Smooth muscle cell (in vitro differentiated cells): ENCODE data around the gene LINS1. TPM values are rescaled to one million over a fixed set of nuclear protein-coding genes. Genes with fewer than 3 reads are reported as not detected.
A peak's percentile ranks its signal among the peaks of the same experiment; 100 is the strongest.

Experiments
- DNase-seq: peaks from one replicate; lab custom pipeline; 2025; ENCODE audit not compliant: unreplicated experiment; lab: John Stamatoyannopoulos, UW
- H2AFZ ChIP-seq: fragments of 200-600 bp; sonication (generic); 2 replicates; pipeline ENCODE4 v1.6.0; 2016; ENCODE audit warnings: antibody characterized with exemption, low read depth, mild to moderate bottlenecking
- H3F3A ChIP-seq: fragments of 200-600 bp; sonication (generic); 2 replicates; pipeline ENCODE4 v1.6.0; 2017; ENCODE audit warnings: antibody characterized with exemption, low read depth
- H3K27ac ChIP-seq: fragments of 200-600 bp; sonication (generic); 2 replicates; pipeline ENCODE4 v1.5.1; 2016; ENCODE audit warnings: low read depth, mild to moderate bottlenecking
- H3K27me3 ChIP-seq: fragments of 200-600 bp; sonication (generic); 2 replicates; pipeline ENCODE4 v1.6.1; 2016; ENCODE audit warnings: low read depth, mild to moderate bottlenecking
- H3K36me3 ChIP-seq: fragments of 200-600 bp; sonication (generic); 2 replicates; pipeline ENCODE4 v1.5.1; 2016; ENCODE audit warnings: low read depth
- H3K4me1 ChIP-seq: fragments of 200-600 bp; sonication (generic); 2 replicates; pipeline ENCODE4 v1.5.1; 2016; ENCODE audit warnings: low read depth
- H3K4me2 ChIP-seq: fragments of 200-600 bp; sonication (generic); 2 replicates; pipeline ENCODE4 v1.6.0; 2016; ENCODE audit warnings: mild to moderate bottlenecking
- H3K4me3 ChIP-seq: fragments of 200-600 bp; sonication (generic); 2 replicates; pipeline ENCODE4 v1.5.1; 2016; ENCODE audit warnings: mild to moderate bottlenecking
- H3K79me2 ChIP-seq: fragments of 200-600 bp; sonication (generic); 2 replicates; pipeline ENCODE4 v1.6.0; 2016; ENCODE audit warnings: low read depth, mild to moderate bottlenecking
- H3K9ac ChIP-seq: fragments of 200-600 bp; sonication (generic); 2 replicates; pipeline ENCODE4 v1.6.0; 2016; ENCODE audit warnings: low read depth
- H3K9me3 ChIP-seq: fragments of 200-600 bp; sonication (generic); replicated peaks from 2 replicates; pipeline ENCODE4 v1.5.1; 2016; ENCODE audit warnings: low read depth
- H4K20me1 ChIP-seq: fragments of 200-600 bp; sonication (generic); 2 replicates; pipeline ENCODE4 v1.6.0; 2016; ENCODE audit warnings: low read depth
- CTCF ChIP-seq: fragments of 200-600 bp; sonication (generic); IDR thresholded peaks from 2 replicates; pipeline ENCODE4 v1.5.1; 2017; ENCODE audit warnings: borderline replicate concordance, mild to moderate bottlenecking, antibody characterized with exemption; ENCODE audit not compliant: insufficient read depth, poor library complexity, severe bottlenecking
- WGBS: methylation state at CpG from one replicate; pipeline ENCODE4 v1.1.7; 2016; ENCODE audit warnings: low lambda C conversion rate; 5-methylcytosine and 5-hydroxymethylcytosine counted together
- polyA plus RNA-seq: library from polyadenylated mRNA; unstranded; fragments of >200 nt; fragmentation: Nextera tagmentation; extraction: Ambion mirVana; gene quantifications from 2 replicates; pipeline ENCODE4 v1.2.1, GENCODE V29; 2016
- total RNA-seq: library from RNA; depleted of rRNA; stranded (reverse); fragments of >200 nt; gene quantifications from 2 replicates; pipeline ENCODE4 v1.2.3, GENCODE V29; 2014

The LINS1 gene
- total and polyA plus RNA-seq, 2 experiments from 2014 or later: 6.0 to 9.2 TPM

GRCh38 chr15:100528833-100529428 is 73.1 kb downstream of the LINS1 start, which contains the start of gene CERS3:
TSS of gene CERS3 (minus strand) at chr15:100528950. CDS start at chr15:100501849, 27,101 bp downstream.
- H3F3A ChIP-seq: no peaks in the 10 kb centered on the region
- no peak within 1 kb of the TSS for H3K4me2 ChIP-seq
- WGBS: 85% methylated on average over 10 of the region's 10 CpGs
- no peak within 1 kb of the TSS for H2AFZ ChIP-seq
- H3K4me1 ChIP-seq: no peaks in the 10 kb centered on the region
- no peak for TF ChIP-seq CTCF
- DNase-seq: no peak
- no peaks in the 10 kb centered on the region for H3K9me3 ChIP-seq
- H3K79me2 ChIP-seq: no peaks in the 10 kb centered on the region
- H4K20me1 ChIP-seq: no peaks in the 10 kb centered on the region
- H3K4me3 ChIP-seq: no peak within 1 kb of the TSS
- H3K27ac ChIP-seq: peak within 1 kb of the TSS; percentile 21
- H3K27me3 ChIP-seq: no peaks in the 10 kb centered on the region
- H3K9ac ChIP-seq: no peak within 1 kb of the TSS
- H3K36me3 ChIP-seq: no peaks in the 10 kb centered on the region

DNA sequence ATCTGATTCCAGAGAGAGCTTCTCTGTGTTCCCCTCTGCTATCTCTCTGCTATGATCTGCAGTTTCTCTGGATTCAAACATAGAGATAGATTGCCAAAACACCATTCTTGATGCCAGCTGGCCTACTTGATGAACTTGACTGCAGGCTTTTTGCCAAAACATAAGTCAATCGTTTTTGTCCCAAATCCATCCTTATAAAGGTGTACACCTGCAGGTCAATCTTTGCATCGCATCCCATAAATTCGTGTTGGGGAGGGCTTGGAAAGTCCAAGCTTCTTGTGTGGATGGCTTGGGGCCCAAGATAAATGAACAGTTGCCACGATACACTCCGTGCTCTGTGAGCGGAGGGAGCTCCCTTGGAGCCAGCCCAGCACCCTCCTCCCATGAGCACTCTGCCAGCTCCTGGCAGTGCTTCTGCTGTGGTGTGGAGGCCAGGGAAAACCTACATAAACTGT is 75.9 kb downstream of the LINS1 start:
- Histone ChIP-seq H4K20me1 (no peaks in the 10 kb centered on the region), H3K79me2 (no peaks in the 10 kb centered on the region), H3K4me1 (no peaks in the 10 kb centered on the region), H3K27ac (no peak overlapping the region), H3F3A (no peaks in the 10 kb centered on the region), H3K9me3 (no peaks in the 10 kb centered on the region), H3K9ac (no peak overlapping the region), H3K4me2 (no peak overlapping the region), H3K36me3 (no peaks in the 10 kb centered on the region), H3K27me3 (no peaks in the 10 kb centered on the region), H3K4me3 (no peak overlapping the region), H2AFZ (no peak overlapping the region)
- no peak for TF ChIP-seq CTCF
- DNase-seq: no peak
- WGBS: 68% methylated on average over 6 of the region's 6 CpGs

DNA sequence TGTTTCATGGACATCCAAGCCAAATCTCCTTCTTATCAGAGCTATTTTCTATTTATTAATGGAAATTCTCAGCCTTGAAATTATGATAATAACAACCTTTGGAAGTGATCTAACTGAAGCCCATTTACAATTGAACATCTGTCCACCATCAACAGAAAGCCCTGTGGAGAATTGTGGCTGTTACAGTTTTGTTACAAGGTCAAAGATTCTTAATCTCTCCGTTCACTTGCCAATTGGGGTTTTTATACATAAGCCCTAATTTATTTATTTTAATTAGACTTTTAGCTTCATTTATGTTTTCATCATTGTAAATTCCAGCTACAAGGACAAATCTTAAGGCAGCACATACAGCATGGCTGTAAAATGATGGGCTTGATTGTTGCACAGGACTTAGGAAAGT is 76.5 kb downstream of the LINS1 start:
- H3K79me2 ChIP-seq: no peaks in the 10 kb centered on the region
- no peaks in the 10 kb centered on the region for H3K36me3 ChIP-seq
- no peak overlapping the region for H2AFZ ChIP-seq
- no peak overlapping the region for H3K4me3 ChIP-seq
- H3K4me2 ChIP-seq: no peak overlapping the region
- no peaks in the 10 kb centered on the region for H3K9me3 ChIP-seq
- H3K9ac ChIP-seq: no peak overlapping the region
- H3K27ac ChIP-seq: no peak overlapping the region
- no peaks in the 10 kb centered on the region for H3F3A ChIP-seq
- H3K4me1 ChIP-seq: no peaks in the 10 kb centered on the region
- no peaks in the 10 kb centered on the region for H3K27me3 ChIP-seq
- WGBS: 98% methylated on average over 1 of the region's 1 CpG
- no peak for TF ChIP-seq CTCF
- no peaks in the 10 kb centered on the region for H4K20me1 ChIP-seq
- no peak for DNase-seq

DNA sequence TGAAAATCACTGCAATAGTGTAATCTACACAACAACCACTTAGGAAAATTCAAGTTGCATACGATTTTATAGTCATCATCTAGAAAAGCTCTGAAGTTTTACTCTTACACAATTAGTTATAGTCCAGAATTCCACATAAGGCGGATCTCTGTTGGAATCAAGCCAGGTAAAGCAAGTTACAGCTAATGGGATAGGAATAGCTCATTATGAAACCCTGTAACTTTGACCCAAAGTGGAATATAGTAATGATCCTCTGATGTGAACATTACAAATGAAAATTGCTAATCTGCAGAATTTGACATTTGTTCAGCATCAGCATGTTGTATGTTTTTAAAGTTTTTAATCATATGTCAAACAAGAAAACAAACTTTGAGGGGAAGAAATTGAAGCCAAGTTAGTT is 77.7 kb downstream of the LINS1 start:
- no peak for TF ChIP-seq CTCF
- Histone ChIP-seq H2AFZ (no peak overlapping the region), H3K4me3 (no peak overlapping the region), H3K4me2 (no peak overlapping the region), H3K27ac (no peak overlapping the region), H3K36me3 (no peaks in the 10 kb centered on the region), H3K27me3 (no peaks in the 10 kb centered on the region), H4K20me1 (no peaks in the 10 kb centered on the region), H3K9me3 (no peaks in the 10 kb centered on the region), H3K79me2 (no peaks in the 10 kb centered on the region), H3F3A (no peaks in the 10 kb centered on the region), H3K4me1 (no peaks in the 10 kb centered on the region), H3K9ac (no peak overlapping the region)
- DNase-seq: no peak
- 66% methylated on average over 2 of the region's 2 CpGs for WGBS
